Activated naive CD4-positive, alpha-beta T cell treated with anti-CD3 and anti-CD28 coated beads, Interleukin-2, amount 10 ng/mL, durations not matched to agents 7 days and 5 days (primary cell): ENCODE measurements around the gene INTS6L.

Experiments
- CTCF ChIA-PET: fragments of 350-600 bp; sonication (Branson Sonifier 250); formaldehyde crosslinking; loops from one replicate; lab custom pipeline; 2021; ENCODE audit warnings: antibody characterized with exemption; lab: Charles Lee
- DNase-seq: peaks from one replicate; pipeline ENCODE4 v3.0.0-alpha.2; 2020
- H3K27ac Mint-ChIP-seq: one replicate; pipeline ENCODE4 v1.8.0; 2021; ENCODE audit warnings: mild to moderate bottlenecking, moderate library complexity, mixed read lengths
- H3K27me3 Mint-ChIP-seq: one replicate; pipeline ENCODE4 v1.8.0; 2021; ENCODE audit warnings: mild to moderate bottlenecking, mixed read lengths
- H3K36me3 Mint-ChIP-seq: one replicate; pipeline ENCODE4 v1.8.0; 2021; ENCODE audit warnings: mixed read lengths
- H3K4me1 Mint-ChIP-seq: one replicate; pipeline ENCODE4 v1.8.0; 2021; ENCODE audit warnings: mixed read lengths
- H3K4me3 Mint-ChIP-seq: one replicate; pipeline ENCODE4 v1.8.0; 2021; ENCODE audit warnings: mild to moderate bottlenecking, moderate library complexity, mixed read lengths
- H3K9me3 Mint-ChIP-seq: one replicate; pipeline ENCODE4 v1.8.0; 2021; ENCODE audit warnings: mixed read lengths

The INTS6L gene

DNA sequence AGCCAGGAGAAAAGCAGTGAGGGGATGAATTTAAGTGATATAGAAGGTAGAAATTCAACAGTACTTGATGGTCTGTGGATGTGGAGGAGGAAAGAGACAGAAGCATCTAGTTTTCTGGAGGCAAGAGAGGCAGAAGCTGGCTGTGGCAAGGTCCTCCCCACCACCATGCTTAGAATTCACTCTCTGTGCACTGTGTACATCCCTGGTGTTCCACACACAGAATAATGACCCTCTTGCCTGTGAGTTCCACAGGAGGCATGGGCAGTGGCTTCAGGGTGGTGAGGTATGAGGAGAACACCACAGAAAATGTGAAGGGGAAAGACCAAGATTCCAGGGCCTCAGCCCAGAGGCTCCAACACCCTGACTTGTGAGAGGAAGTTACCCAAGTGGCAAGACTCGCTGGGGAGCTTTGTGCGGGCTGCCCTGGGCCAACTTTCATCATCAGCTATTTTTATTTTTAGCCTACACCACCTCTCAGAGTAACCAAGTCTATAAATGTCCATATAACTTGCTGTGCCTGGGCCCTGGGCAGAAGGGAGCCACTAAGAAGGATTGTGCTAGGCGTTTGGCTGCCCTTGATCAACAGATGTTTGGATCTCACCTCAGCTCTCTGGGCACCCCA lies 7.8 kb upstream of the INTS6L start:
- no peak for DNase-seq
- H3K27me3 Mint-ChIP-seq: no peaks in the 10 kb centered on the region
- H3K4me3 Mint-ChIP-seq: no peak overlapping the region
- no peaks in the 10 kb centered on the region for H3K36me3 Mint-ChIP-seq
- H3K27ac Mint-ChIP-seq: no peak overlapping the region
- no peaks in the 10 kb centered on the region for H3K9me3 Mint-ChIP-seq
- CTCF ChIA-PET: interaction anchor here (0.6 kb wide), 1 partner anchor 61 kb away, joined by 5 read pairs; no protein-coding TSS in a partner anchor
- no peaks in the 10 kb centered on the region for H3K4me1 Mint-ChIP-seq

DNA sequence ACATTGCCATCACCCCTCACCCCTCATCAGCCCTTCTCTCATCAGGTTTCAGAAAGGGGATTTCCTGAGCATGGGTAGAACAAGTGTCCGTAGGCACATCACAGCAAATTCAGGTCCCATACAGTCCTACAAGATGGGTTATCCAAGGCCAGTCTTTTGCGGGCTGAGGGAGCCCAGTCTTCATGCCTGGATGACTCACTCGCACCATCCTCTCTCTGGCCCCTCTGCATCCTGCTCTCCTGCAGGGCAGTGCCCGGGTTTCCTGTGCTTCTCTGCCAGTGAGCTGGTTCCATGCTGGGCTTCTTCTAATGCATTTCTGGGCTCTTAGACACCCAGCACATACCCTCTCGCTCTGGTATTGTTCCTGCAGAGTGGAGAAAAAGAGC lies 7.3 kb upstream of the INTS6L start:
- no peaks in the 10 kb centered on the region for H3K9me3 Mint-ChIP-seq

DNA sequence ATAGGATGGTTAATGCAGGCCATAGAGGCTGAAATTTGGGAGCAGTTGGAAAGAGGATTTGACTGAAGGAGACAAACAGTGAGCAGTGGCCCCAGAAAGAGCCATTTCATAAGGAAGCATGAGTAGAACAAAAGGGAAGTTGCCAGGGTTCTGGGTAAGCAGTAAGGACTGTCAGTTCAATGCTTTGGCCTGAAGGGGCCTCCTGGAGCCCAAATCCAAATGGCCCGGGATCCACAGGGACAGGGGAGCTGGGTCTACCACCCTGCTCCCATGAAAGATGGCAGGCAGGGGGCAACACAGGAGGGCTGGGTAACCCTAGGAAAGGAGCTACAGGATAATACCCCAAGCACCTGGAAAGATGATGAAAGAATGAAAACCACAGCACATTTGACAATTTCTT lies 4.1 kb upstream of the INTS6L start:
- Mint-ChIP-seq H3K4me3 (no peak overlapping the region), H3K4me1 (peaks cover 4% of the 10 kb centered on the region), H3K27ac (no peak overlapping the region), H3K9me3 (no peaks in the 10 kb centered on the region), H3K27me3 (no peaks in the 10 kb centered on the region), H3K36me3 (no peaks in the 10 kb centered on the region)
- CTCF ChIA-PET: no interaction called here
- DNase-seq: no peak

More for the DNA sequence above, 7.3 kb upstream of the INTS6L start:
- Mint-ChIP-seq H3K36me3 (no peaks in the 10 kb centered on the region), H3K27me3 (no peaks in the 10 kb centered on the region), H3K4me3 (no peak overlapping the region), H3K4me1 (no peaks in the 10 kb centered on the region), H3K27ac (no peak overlapping the region)
- no peak for DNase-seq
- CTCF ChIA-PET: no interaction called here

DNA sequence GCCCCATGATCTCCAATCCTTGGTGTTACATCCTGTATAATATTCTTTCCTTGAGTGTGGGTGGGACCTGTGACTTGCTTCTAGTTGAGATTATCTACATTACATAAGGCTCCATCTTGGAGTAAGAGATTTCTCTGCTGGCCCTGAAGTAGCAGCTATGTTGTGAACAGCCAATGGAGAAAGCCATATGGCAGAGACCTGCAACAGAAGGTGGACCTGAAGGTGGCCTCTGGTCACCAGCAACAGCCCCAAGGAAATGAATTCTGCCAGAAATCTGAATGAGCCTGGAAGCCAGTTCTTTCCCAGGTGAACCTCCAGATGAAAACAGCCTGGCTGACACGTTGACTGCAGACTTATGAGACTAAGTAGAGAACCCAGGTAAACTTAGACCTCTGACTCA lies 2.3 kb upstream of the INTS6L start:
- DNase-seq: no peak
- no peak overlapping the region for H3K4me3 Mint-ChIP-seq
- no peaks in the 10 kb centered on the region for H3K27me3 Mint-ChIP-seq
- CTCF ChIA-PET: no interaction called here
- H3K9me3 Mint-ChIP-seq: no peaks in the 10 kb centered on the region
- no peak overlapping the region for H3K27ac Mint-ChIP-seq
- H3K36me3 Mint-ChIP-seq: no peaks in the 10 kb centered on the region
- H3K4me1 Mint-ChIP-seq: peaks cover 14% of the 10 kb centered on the region

DNA sequence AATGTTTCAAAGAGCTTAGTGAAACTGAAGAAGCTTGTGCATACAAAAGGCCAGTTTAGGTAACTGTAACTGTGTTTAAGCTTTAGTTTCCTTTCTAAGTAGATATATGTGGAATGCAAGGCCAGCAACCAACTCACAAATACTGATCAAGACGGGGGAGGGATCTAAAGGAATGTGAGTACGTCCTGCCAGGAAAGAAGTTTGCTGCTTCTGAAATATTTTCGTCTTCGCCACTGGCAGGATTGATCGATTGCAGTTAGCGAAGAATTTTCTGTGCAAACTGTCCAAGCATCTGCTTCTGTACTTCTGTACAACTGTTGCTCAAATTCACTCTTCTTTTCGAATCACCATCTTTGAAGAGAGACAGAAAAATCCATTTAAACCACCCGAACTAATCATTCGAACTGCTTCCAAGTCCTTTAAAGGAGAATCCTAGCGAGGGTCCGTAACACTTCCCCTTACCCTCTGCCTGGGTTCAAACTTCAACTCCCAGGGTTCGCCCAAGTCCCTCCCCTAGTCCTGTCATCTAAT lies 373 bp upstream of the INTS6L start:
- CTCF ChIA-PET: interaction anchor here (1.0 kb wide), 1 partner anchor 11 kb away, joined by 3 read pairs; no protein-coding TSS in a partner anchor
- Mint-ChIP-seq H3K27me3 (no peaks in the 10 kb centered on the region), H3K4me1 (peaks cover 31% of the 10 kb centered on the region), H3K4me3 (peak overlapping the region; percentile 95), H3K27ac (peak overlapping the region; percentile 99), H3K9me3 (no peaks in the 10 kb centered on the region), H3K36me3 (peaks cover 8% of the 10 kb centered on the region)
- no peak for DNase-seq

DNA sequence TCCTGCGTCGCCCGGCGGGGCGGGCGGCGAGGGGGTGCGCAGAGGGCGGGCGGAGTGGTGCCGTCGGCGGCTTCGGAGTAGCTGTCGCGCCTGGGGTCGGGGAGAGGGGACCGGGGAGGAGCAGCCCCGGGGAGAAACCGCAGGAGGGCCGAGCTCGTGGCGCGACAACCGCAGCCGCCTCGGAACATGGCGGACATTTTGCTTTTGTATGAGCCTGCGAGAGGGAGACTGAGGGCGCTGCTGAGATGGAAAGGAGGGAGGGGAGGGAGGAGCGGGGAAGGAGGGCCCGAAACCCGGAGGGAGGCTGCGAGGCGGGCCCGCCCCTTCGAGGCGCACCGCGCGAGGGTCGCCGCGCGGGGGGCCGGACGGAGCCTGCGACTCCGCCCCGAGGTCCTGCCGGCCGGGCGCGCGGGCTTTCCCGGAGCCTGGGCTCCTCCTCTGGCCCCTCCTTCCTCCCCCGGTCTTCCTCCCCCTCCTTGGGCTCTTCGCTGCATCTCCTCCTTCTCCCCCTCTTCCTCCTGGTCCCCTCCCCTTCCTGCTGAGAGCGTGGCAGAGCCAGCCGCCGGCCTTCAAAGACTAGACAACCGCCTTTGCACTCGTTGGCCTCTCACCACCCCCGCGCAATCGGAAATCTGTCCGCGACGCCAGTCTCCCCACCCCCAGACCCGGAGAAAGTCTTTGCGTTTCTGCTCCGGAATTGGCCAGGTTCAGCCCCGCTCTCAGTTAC lies 1.1 kb downstream of the INTS6L start:
- peaks cover 17% of the 10 kb centered on the region for H3K36me3 Mint-ChIP-seq
- peak overlapping the region; percentile 95 for H3K4me3 Mint-ChIP-seq
- DNase-seq: peak; percentile 90
- H3K27ac Mint-ChIP-seq: peak overlapping the region; percentile 99
- CTCF ChIA-PET: interaction anchor here (0.6 kb wide), 1 partner anchor 37 kb away, joined by 3 read pairs; no protein-coding TSS in a partner anchor
- peaks cover 36% of the 10 kb centered on the region for H3K4me1 Mint-ChIP-seq
- H3K27me3 Mint-ChIP-seq: no peaks in the 10 kb centered on the region
- H3K9me3 Mint-ChIP-seq: no peaks in the 10 kb centered on the region

DNA sequence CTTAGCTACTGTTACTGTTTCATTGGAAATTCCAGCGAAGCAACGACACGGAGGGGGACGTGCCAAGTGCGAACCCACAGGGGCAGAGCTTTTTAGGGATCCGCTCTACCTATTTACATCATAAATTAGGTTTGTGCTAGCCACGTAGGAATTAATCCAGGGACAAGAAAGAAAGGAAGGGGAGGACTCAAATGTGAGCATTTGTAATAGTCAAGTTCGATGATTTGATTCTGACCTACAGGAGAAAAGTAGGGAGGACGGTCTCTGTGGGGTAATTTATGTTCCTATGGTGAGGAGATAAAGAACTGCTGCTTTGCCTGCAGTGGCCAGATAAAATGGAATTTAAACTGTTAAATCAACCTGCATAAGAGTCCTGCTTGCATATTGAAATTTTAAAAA lies 1.7 kb downstream of the INTS6L start:
- Mint-ChIP-seq H3K27ac (peak overlapping the region; percentile 95), H3K36me3 (peaks cover 19% of the 10 kb centered on the region), H3K4me1 (peaks cover 36% of the 10 kb centered on the region), H3K27me3 (no peaks in the 10 kb centered on the region), H3K4me3 (peak overlapping the region; percentile 95), H3K9me3 (no peaks in the 10 kb centered on the region)
- CTCF ChIA-PET: no interaction called here
- no peak for DNase-seq

DNA sequence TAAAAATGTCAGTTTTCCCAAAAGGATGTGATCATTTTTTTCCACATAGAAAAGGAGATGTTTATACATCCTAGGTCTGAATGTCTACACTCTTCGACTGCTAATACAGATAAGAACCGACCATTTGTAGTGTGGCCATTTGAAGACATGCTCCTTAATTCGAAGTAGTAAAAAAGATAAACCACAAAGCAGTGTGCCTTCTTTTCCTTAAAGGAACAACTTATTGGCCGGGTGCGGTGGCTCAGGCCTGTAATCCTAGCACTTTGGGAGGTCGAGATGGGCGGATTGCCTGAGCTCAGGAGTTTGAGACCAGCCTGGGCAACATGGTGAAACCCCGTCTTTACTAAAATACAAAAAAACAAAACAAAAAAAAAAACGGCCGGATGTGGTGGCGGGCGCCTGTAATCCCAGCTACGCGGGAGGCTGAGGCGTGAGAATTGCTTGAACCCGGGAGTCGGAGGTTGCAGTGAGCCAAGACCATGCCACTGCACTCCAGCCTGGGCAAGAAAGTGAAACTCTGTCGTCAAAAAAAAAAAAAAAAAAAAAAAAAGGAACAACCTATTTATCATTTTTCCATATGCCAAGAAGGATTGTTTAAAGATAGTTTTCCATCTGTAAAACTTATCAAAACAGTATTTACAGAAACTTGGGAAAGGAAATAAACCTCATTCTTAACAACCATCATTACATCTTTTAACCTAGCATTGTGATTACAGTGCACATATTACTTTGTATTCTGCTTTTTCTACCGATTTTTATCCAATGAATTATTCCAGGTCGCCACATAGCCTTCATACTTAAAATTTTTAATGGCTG lies 2.6 kb downstream of the INTS6L start:
- Mint-ChIP-seq H3K4me3 (peak overlapping the region; percentile 95), H3K4me1 (peaks cover 43% of the 10 kb centered on the region)
- CTCF ChIA-PET: no interaction called here

DNA sequence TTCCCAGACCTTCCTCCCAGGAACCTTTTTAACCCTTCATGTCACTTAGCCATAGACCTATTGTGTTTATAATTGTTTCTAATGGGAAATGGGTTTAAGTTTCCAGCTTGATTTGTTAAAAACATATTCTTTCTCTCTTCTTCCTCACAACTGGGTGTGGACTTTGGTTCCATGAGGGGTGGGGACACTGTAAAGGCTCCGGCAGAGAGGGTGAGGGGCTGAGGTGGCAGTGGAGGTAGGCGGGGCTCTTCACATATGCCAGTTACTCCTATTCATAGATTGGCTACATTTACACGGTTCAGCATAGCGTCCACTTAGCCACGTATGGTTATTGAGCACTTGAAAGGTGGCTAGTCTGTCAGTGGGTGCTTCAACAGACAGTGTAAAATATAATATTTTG lies 7.8 kb downstream of the INTS6L start:
- Mint-ChIP-seq H3K27ac (no peak overlapping the region), H3K36me3 (peaks cover 35% of the 10 kb centered on the region), H3K4me3 (no peak overlapping the region), H3K4me1 (peaks cover 43% of the 10 kb centered on the region), H3K9me3 (no peaks in the 10 kb centered on the region), H3K27me3 (no peaks in the 10 kb centered on the region)
- CTCF ChIA-PET: no interaction called here
- DNase-seq: no peak

More for the DNA sequence above, 2.6 kb downstream of the INTS6L start:
- peak; percentile 20 for DNase-seq
- peak overlapping the region; percentile 95 for H3K27ac Mint-ChIP-seq
- no peaks in the 10 kb centered on the region for H3K27me3 Mint-ChIP-seq
- H3K9me3 Mint-ChIP-seq: no peaks in the 10 kb centered on the region
- H3K36me3 Mint-ChIP-seq: peaks cover 21% of the 10 kb centered on the region

DNA sequence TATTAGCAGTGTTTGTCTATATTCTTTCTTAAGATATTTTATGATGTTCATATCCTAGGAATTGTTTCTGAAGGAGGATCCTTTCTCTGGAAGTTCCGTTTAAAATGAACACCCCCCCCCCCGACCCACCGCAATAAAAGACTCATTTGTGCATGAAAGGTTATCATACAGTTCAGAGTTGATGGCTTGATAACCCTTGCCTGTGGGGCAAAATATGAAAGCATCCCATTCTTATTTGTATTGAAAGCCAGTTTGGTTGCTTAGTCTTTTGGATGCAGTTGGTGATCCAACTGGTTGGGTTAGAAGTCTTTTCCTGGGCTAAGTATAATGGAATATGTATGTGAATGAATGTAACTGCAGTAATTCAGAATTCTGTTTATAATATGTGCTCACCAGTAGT lies 8.3 kb downstream of the INTS6L start:
- H3K4me1 Mint-ChIP-seq: peaks cover 39% of the 10 kb centered on the region
- CTCF ChIA-PET: no interaction called here
- no peak for DNase-seq
- no peaks in the 10 kb centered on the region for H3K27me3 Mint-ChIP-seq
- no peak overlapping the region for H3K27ac Mint-ChIP-seq
- H3K4me3 Mint-ChIP-seq: no peak overlapping the region
- peaks cover 35% of the 10 kb centered on the region for H3K36me3 Mint-ChIP-seq
- H3K9me3 Mint-ChIP-seq: no peaks in the 10 kb centered on the region

DNA sequence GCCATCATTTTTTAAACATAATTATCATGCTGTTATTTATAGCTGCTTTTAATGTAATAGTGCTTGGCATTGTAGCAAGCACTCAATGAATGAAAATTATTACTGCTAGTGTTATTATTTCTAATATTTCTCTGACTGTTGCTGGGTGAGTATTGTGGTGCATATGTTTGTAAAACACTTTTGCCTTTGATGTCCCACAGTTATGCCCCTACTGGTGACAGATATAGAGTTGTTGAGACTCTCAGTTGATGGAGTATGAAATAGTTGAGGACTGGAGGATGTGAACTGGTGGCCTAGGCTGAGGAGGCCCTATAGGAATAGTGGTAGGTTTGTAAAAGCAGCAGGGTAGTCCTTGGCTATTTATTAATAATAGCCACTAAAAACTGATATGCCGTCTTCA lies 9.6 kb downstream of the INTS6L start:
- Mint-ChIP-seq H3K27me3 (no peaks in the 10 kb centered on the region), H3K36me3 (peaks cover 32% of the 10 kb centered on the region), H3K4me3 (no peak overlapping the region), H3K4me1 (peaks cover 30% of the 10 kb centered on the region), H3K9me3 (no peaks in the 10 kb centered on the region), H3K27ac (no peak overlapping the region)
- no peak for DNase-seq
- CTCF ChIA-PET: no interaction called here

DNA sequence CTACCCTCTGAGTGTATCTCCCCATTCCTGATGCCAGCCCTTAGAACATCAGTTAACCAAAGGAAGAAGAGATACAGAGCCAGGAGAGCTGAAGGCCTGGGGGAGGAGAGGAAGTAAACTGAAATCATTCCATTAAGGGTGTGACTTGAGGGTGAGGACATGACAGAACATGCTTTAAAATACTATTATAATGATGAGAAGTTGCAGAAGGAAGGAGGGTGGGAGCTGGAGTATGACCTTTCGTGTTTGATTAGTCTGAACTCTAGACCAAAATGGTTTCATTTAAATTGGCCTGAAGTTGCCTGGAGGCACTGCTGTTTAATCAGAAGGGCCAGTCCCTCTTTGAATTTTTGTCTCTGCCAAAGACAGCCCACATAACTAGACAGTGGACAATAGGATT lies 11.4 kb downstream of the INTS6L start:
- no peak for DNase-seq
- no peaks in the 10 kb centered on the region for H3K27me3 Mint-ChIP-seq
- no peak overlapping the region for H3K27ac Mint-ChIP-seq
- no peak overlapping the region for H3K4me3 Mint-ChIP-seq
- CTCF ChIA-PET: interaction anchor here (1.1 kb wide), 1 partner anchor 47 kb away, joined by 3 read pairs; no protein-coding TSS in a partner anchor
- H3K9me3 Mint-ChIP-seq: no peaks in the 10 kb centered on the region
- peaks cover 28% of the 10 kb centered on the region for H3K36me3 Mint-ChIP-seq
- H3K4me1 Mint-ChIP-seq: peaks cover 37% of the 10 kb centered on the region

DNA sequence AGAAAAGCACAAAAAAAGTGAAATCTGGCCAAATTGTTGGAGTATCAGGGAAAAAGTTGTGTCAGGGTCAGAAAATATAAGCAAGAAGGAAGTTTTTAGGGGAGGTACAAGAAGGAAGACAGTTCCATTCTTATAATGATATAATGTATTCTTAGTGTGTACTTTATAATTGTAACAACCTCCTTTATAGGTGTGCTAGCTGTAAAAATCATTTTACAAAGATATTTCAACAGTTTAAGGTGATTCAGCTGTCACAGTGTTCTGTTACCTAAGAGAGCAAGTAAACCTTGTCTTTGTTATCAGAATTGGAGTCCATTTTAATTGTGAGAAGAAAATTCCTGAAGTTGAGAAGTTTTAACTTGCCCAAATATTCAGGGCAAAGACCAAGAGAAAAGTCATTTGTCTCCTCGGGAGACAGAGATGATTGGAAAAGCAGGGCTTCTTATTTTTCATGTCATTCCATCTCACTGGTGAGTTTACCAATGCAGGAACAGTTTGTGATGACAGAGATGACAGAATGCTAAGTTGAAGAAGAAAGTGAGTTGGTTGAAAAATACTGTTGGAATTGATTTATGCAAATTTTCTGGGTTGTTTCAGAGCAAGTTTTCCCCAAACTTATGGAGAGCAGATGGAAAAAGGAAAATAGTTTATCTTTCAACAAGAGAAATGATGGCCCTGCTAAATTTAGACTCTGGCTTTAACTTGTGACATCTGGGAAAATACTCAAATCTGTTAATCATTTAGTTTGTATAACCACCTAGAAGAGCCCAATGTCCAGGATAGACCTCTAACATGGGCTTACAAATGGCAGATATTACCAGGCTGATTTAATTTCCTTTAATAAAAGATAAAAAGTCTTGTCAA lies 14.8 kb downstream of the INTS6L start:
- DNase-seq: no peak
- Mint-ChIP-seq H3K27ac (no peak overlapping the region), H3K27me3 (no peaks in the 10 kb centered on the region), H3K4me3 (no peak overlapping the region), H3K4me1 (peaks cover 49% of the 10 kb centered on the region), H3K9me3 (no peaks in the 10 kb centered on the region), H3K36me3 (peaks cover 32% of the 10 kb centered on the region)
- CTCF ChIA-PET: interaction anchor here (1.5 kb wide), 1 partner anchor 9 kb away, joined by 3 read pairs; no protein-coding TSS in a partner anchor
